Activated CD4-positive, alpha-beta T cell treated with anti-CD3 and anti-CD28 coated beads for 1 hour (primary cell): Measurements from ENCODE around the gene RBL1.
A peak's percentile ranks its signal among the peaks of the same experiment; 100 is the strongest.
"Not testable (repeated sequence)": the region's sequence is repeated elsewhere in the genome, so short reads cannot be mapped to it uniquely, and the experiment has no call there.

Experiments used
- DNase-seq: peaks from one replicate; pipeline ENCODE4 v3.0.0-alpha.2; 2020

Gene RBL1

GRCh38 chr20:36994221-36994620 lies 101.6 kb downstream of the RBL1 start:
- not testable (repeated sequence) for DNase-seq

DNA sequence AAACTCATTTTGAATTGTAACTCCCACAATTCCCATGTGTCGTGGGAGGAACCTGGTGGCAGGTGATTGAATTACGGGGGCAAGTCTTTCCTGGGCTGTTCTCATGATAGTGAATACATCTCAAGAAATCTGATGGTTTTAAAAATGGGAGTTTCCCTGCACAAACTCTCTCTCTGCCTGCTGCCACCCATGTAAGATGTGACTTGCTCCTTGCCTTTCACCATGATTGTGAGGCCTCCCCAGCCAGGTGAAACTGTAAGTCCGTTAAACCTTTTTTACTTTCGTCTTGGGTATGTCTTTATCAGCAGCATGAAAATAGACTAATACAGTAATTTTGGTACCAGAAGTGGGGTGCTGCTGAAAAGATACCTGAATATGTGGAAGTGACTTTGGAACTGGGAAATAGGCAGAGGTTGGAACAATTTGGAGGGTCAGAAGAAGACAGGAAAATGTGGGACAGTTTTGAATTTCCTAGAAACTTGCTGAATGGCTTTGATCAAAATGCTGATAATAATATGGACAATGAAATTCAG lies 102.9 kb downstream of the RBL1 start:
- no peak for DNase-seq

- DNase-seq: no peak
Measured at GRCh38 chr20:36991703-36992102, 104.1 kb downstream of the RBL1 start.

DNA sequence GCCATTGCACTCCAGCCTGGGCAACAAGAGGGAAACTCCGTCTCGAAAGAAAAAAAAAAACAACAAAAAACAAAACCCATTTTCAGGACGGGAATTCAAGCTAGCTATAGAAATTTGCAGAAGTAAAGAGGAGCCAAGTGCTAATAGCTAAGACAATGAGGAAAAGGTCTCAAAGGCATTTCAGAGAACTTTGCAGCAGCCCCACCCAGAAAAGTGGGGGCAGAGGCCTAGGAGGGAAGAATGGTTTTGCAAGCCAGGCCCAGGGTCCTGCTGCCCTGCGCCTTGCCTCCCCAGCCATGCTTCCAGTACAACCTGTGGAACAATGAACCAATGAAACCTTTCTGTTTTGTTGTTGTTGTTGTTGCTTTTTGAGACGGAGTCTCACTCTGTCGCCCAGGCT lies 106.0 kb downstream of the RBL1 start:
- DNase-seq: no peak

DNA sequence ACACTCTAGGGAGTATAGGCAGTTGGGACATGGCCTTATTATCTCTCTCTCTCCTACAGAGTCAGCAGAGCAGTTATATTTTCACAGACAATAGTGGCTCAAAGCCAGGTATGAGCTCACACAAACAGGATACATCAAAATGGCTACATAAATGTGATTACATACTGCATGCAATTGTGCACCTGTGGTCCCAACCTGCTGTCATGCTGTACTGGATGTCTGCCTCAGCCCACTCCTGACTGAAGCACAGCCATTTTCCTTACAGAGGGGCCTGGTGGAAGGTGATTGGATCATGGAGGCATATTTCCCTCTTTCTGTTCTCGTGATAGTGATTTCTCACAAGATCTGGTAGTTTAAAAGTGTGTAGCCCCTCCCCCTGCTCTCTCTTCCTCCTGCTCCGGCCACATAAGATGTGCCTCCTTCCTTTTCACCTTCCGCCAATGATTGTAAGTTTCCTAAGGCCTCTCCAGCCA lies 107.3 kb downstream of the RBL1 start:
- DNase-seq: no peak

GRCh38 chr20:36984257-36984638 lies 111.5 kb downstream of the RBL1 start:
- no peak for DNase-seq

DNA sequence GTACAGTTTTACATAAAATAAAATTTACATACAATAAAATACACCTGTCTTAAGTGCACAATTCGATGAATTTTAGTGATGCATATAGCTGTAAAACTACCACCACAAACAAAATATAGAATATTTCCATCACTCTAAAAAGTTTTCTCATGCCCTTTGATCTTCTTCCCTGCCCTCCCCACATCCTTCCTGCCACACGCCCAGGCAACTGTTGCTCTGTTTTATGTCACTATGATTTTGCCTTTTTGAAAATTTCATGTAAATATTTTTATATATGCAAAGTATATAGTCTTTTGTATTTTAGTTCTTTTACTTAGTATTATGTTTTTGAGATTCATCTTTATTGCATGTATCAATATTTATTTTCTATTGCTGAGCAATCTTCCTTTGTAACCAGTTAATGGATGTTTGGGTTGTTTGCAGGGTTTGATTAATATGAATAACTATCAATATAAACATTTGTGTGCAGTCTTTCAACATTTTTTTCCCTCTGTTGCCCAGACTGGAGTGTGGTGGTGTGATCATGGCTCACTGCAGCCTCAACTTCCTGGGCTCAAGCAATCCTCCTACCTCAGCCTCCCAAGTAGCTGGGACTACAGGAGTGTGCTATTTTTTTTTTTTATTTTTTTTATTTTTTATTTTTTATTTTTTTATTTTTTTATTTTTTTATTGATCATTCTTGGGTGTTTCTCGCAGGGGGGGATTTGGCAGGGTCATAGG lies 120.5 kb downstream of the RBL1 start:
- DNase-seq: peak; percentile 36

DNA sequence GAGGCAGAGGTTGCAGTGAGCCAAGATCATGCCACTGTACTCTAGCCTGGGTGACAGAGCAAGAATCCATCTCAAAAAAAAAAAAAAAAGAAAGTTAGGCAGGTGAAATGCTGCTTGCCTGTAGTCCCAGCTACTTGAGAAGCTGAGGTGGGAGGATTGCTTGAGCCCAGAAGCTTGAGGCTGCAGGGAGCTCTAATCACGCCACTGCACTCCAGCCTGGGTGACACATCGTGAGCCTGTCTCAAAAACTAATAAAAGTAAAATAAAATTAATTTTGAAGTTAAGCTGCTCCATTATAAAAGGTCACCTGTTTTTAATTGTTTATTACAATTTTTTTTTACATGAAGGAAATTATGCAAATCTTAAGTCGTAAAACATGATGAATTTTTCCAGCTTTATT lies 121.1 kb downstream of the RBL1 start:
- DNase-seq: no peak

DNA sequence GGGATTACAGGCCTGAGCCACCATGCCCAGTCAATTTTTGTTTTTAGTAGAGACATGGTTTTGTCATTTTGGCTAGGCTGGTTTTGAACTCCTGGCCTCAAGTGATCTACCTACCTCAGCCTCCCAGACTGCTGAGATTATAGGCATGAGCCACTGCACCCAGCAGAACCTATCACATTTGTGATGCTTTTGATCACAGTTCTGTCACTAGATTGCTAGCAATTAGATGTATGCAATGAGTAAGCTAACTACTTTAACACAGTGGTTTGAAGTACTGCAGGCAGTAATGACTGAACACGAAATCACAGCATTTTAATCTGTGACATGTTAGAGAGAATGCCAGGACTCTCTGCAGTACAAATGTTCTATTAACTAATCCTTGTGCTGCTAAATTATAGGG lies 124.7 kb downstream of the RBL1 start:
- no peak for DNase-seq

- DNase-seq: peak; percentile 19
Measured at GRCh38 chr20:36969478-36970186, 126.2 kb downstream of the RBL1 start.

DNA sequence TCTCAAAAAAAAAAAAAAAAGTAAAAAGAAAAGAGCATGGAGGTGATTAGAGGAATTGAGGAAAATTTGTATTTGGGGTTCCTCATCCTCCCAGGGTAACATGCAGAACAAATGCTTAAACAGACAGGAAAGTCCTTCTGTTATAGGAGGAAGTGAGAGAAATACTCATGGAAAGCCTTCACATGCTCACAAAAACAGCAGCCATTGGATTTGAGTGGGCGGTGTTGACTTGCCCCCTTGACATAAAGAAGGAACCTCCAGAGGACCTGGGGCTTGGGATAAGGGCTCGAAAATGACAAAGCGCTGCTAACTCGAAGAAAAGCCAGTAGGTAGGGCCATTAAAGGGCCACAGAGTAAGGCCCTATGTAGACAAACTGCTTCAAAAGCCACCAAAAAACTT lies 126.7 kb downstream of the RBL1 start:
- no peak for DNase-seq

GRCh38 chr20:36967636-36968035 lies 128.2 kb downstream of the RBL1 start:
- DNase-seq: no peak

- DNase-seq: not testable (repeated sequence)
Measured at GRCh38 chr20:36966965-36967364, 128.8 kb downstream of the RBL1 start.

- not testable (repeated sequence) for DNase-seq
Measured at GRCh38 chr20:36962354-36962941, 133.3 kb downstream of the RBL1 start.

DNA sequence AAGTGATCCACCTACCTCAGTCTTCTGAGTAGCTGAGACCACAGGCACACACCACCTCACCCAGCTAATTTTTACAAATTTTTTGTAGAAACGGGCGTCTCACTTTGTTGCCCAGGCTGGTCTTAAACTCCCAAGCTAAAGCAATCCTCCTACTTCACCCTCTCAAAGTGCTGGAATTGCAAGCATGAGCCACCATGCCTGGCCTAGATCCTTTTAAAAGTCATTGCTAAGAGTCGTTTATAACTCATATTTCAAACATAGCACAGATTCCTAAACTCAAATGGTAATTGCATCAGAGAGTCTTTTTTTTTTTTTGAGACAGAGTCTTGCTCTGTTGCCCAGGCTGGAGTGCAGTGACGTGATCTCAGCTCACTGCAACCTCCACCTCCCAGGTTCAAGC lies 136.6 kb downstream of the RBL1 start:
- no peak for DNase-seq

DNA sequence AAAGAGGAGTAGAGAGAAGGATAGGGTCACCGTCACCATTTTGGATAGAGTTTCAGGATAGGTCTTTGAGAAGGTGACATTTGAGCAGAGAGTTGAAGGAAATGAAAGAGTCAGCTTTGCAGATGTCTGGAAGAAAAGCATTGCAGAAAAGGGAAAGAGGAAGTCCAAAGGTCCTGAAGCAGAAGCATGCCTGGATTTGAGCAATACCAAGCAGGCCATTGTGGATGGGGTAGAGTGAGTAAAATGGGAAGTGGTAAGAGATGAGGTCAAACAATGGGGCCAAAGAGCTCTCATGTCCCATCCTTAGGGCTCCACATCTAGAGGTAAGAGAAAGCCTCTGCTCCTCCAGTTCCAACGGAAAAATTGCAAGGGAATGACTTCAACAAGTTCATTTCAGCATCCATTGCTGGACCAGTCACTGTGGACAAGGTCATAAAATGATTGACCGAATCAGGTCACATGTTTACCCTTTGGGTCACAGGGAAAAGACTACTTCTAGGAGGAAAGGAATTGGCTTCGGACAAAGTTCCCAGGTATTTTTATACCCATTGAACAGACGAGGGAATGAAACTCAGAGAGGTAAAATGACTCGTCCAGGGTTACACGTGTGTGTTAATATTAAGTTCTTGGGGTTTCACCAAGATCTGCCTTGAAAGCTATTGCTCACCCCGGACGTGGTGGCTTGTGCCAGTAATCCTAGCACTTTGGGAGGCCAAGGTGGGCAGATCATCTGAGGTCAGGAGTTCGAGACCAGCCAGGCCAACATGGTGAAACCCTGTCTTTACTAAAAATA lies 137.7 kb downstream of the RBL1 start:
- no peak for DNase-seq

DNA sequence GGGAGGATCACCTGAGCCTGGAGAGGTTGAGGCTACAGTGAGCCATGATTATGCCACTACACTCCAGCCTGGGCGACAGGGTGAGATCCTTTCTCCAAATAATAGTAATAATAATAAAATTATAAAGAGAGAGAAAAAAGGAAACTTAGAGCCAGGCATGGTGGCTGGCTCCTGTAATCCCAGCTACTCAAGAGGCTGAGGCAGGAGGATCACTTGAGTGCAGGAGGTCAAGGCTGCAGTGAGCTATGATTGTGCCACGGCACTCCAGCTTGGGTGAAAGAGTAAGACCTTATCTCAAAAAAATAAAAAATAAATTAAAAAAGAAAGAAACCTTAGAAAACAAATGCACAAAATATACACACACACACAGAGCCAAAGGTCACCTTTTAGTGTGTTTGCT lies 139.1 kb downstream of the RBL1 start:
- no peak for DNase-seq

DNA sequence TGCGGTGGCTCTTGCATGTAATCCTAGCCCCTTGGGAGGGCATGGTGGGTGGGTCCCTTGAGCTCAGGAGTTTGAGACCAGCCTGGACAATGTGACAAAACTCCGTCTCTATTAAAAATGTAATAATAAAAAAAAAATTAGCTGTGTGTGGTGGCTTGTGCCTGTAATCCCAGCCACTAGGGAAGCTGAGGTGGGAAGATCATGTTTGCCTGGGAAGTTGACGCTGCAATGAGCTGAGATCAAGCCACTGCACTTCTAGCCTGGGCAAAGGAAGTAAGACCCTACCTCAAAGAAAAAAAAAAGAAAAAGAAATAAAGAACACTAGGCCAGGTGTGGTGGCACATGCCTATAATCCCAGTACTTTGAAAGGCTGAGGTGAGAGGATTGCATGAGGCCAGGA lies 139.8 kb downstream of the RBL1 start:
- DNase-seq: no peak

- no peak for DNase-seq
Measured at GRCh38 chr20:36951979-36952738, 143.6 kb downstream of the RBL1 start.

- peak; percentile 79 for DNase-seq
Measured at GRCh38 chr20:36951198-36951978, 144.4 kb downstream of the RBL1 start, which contains the start of gene SAMHD1. SAMHD1 (minus strand) TSS chr20:36951708; CDS start chr20:36951643, 65 bp downstream.
